HG02759 (cell line): Measurements from ENCODE around the gene ZNF688.
"Not testable (repeated sequence)": the region's sequence is repeated elsewhere in the genome, so short reads cannot be mapped to it uniquely, and the experiment has no call there.

Experiments used
- ATAC-seq: cut with Tn5 transposase; IDR thresholded peaks from one replicate; pipeline ENCODE4 v1.9.1; 2021; ENCODE audit warnings: mild to moderate bottlenecking, moderate library complexity; ENCODE audit not compliant: unreplicated experiment

ZNF688 gene

GRCh38 chr16:30535106-30535776 is 36.3 kb downstream of the ZNF688 start:
- peak; percentile 6 for ATAC-seq

GRCh38 chr16:30534368-30535105 is 37.0 kb downstream of the ZNF688 start, which contains the start of gene ZNF747:
TSS of gene ZNF747 (minus strand) at chr16:30534858. CDS start at chr16:30534679, 179 bp downstream.
- peak; percentile 76 for ATAC-seq

- ATAC-seq = peak; percentile 13
Observed at GRCh38 chr16:30533748-30534367, 37.7 kb downstream of the ZNF688 start.

- no peak for ATAC-seq
Observed at GRCh38 chr16:30533146-30533522, 38.4 kb downstream of the ZNF688 start.

- no peak for ATAC-seq
Observed at GRCh38 chr16:30532285-30533145, 39.0 kb downstream of the ZNF688 start.

GRCh38 chr16:30530163-30531037 is 41.1 kb downstream of the ZNF688 start:
- ATAC-seq = no peak

GRCh38 chr16:30528799-30529457 is 42.6 kb downstream of the ZNF688 start:
- ATAC-seq = no peak

- ATAC-seq = peak; percentile 11
Observed at GRCh38 chr16:30527635-30528178, 43.8 kb downstream of the ZNF688 start.

- ATAC-seq = peak; percentile 84
Observed at GRCh38 chr16:30526823-30527634, 44.5 kb downstream of the ZNF688 start.

GRCh38 chr16:30526137-30526822 is 45.2 kb downstream of the ZNF688 start, which contains the start of gene ZNF768:
TSS of gene ZNF768 (minus strand) at chr16:30526566. CDS start at chr16:30526413, 153 bp downstream.
- ATAC-seq = peak; percentile 26

GRCh38 chr16:30525844-30526136 is 45.7 kb downstream of the ZNF688 start:
- no peak for ATAC-seq

- ATAC-seq = no peak
Observed at GRCh38 chr16:30524575-30525568, 46.6 kb downstream of the ZNF688 start.

- no peak for ATAC-seq
Observed at GRCh38 chr16:30523768-30524574, 47.5 kb downstream of the ZNF688 start.

GRCh38 chr16:30522702-30523463 is 48.6 kb downstream of the ZNF688 start:
- not testable (repeated sequence) for ATAC-seq
